ENCODE results near the gene CCR8. TPM values are rescaled to one million over a fixed set of nuclear protein-coding genes. Genes with fewer than 3 reads are reported as not detected.
A peak's percentile ranks its signal among the peaks of the same experiment; 100 is the strongest.
"Not testable (repeated sequence)": the region's sequence is repeated elsewhere in the genome, so short reads cannot be mapped to it uniquely, and the experiment has no call there.

The CCR8 gene
- total RNA-seq, 1 donor from 2014 or later: 7.1 TPM

DNA sequence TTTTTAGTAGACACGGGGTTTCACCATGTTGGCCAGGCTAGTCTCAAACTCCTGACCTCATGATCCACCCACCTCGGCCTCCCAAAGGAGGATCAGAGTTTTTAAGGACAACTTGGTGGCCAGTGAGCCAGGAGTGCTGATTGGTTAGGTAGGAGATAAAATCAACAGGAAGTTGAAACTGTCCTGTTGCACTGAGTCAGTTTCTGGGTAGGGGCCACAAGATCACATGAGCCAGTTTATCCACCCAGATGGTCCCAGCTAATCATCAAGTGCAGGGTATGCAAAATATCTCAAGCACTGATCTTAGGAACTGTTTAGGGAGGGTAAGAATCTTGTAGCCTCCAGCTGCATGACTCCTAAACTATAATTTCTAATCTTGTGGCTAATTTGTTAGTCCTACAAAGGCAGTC, 7.9 kb upstream of the CCR8 start:
- DNase-seq (ENCODE audit: low spot score); intact Hi-C loops (cut with micrococcal nuclease); H3K9me3 Mint-ChIP-seq; H3K4me3 Mint-ChIP-seq; H3K27me3 Mint-ChIP-seq (ENCODE audit: insufficient read depth); H3K36me3 Mint-ChIP-seq (ENCODE audit: low read depth): not testable (repeated sequence)
- H3K4me1 Mint-ChIP-seq (ENCODE audit: low read depth): peaks cover 55% of the 10 kb centered on the region
- H3K27ac Mint-ChIP-seq: peak overlapping the region; percentile 12

DNA sequence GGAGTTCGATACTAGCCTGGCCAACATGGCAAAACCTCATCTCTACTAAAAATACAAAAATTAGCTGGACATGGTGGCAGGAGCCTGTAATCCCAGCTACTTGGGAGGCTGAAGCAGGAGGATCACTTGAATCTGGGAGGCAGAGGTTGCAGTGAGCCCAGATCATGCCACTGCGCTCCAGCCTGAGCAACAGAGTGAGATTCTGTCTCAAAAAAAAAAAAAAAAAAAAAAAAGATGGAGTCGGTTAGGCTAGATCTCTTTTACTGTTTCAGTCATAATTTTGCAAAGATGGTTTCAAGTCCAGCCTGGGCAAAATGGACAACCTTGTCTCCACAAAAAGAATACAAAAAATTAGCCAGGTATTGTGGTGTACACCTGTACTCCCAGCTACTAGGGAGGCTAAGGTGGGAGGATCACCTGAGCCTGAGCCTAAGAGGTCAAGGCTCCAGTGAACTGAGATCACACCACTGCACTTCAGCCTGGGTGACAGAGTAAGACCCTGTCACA, 7.2 kb upstream of the CCR8 start:
- H3K4me3 Mint-ChIP-seq; H3K9me3 Mint-ChIP-seq; DNase-seq (ENCODE audit: low spot score); H3K27ac Mint-ChIP-seq; H3K27me3 Mint-ChIP-seq (ENCODE audit: insufficient read depth); intact Hi-C loops (cut with micrococcal nuclease): not testable (repeated sequence)
- Mint-ChIP-seq H3K36me3 (ENCODE audit: low read depth) (peaks cover 11% of the 10 kb centered on the region), H3K4me1 (ENCODE audit: low read depth) (peaks cover 62% of the 10 kb centered on the region)

DNA sequence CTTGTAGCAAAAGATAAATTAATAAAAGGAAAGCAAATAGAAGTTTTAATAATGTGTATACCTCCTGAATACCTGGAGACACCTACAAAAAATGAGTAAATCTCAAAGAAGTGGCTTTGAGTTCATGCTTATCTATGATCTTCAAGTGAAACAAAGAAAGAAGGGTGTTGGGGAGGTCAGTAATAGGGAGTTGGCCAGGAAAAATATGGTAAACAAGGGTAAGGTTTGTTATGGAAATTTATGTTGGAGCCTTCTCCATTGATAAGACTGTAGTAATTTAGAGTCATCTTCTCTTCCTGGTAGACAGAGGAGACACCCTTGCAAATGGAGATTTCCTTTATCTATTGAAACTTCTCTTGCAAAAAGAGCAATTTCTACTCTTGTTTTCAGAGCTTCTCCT, 6.6 kb upstream of the CCR8 start:
- H3K4me3 Mint-ChIP-seq: no peak overlapping the region
- peaks cover 11% of the 10 kb centered on the region for H3K36me3 Mint-ChIP-seq (ENCODE audit: low read depth)
- H3K27me3 Mint-ChIP-seq (ENCODE audit: insufficient read depth): peaks cover 5% of the 10 kb centered on the region
- no peak for DNase-seq (ENCODE audit: low spot score)
- no peak overlapping the region for H3K27ac Mint-ChIP-seq
- peaks cover 68% of the 10 kb centered on the region for H3K4me1 Mint-ChIP-seq (ENCODE audit: low read depth)
- intact Hi-C loops (cut with micrococcal nuclease): no loop called here
- peaks cover 3% of the 10 kb centered on the region for H3K9me3 Mint-ChIP-seq

DNA sequence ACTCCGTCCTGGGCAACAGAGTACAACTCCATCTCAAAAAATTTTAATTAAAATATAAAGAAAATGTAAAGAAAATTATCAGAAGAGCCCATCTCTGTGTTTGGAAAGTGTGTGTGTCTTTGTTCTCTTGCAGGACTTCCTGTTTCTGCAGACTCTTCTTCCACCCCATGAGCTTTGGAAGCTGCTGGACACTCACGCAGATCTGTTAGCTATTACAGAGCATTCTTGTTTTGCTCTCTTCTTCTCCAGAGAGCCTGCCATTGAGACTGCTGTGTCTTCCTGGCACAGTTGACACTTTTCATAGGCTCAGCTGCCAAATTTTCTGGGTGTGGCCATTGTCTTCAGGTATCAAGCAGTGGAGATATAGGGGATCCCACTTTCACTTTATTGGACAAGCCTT, 6.0 kb upstream of the CCR8 start:
- Mint-ChIP-seq H3K4me3 (no peak overlapping the region), H3K4me1 (ENCODE audit: low read depth) (peaks cover 74% of the 10 kb centered on the region), H3K36me3 (ENCODE audit: low read depth) (peaks cover 9% of the 10 kb centered on the region), H3K9me3 (peaks cover 3% of the 10 kb centered on the region), H3K27me3 (ENCODE audit: insufficient read depth) (peaks cover 5% of the 10 kb centered on the region), H3K27ac (no peak overlapping the region)
- intact Hi-C loops (cut with micrococcal nuclease): no loop called here
- DNase-seq (ENCODE audit: low spot score): no peak

- Mint-ChIP-seq H3K27ac (no peak overlapping the region), H3K27me3 (ENCODE audit: insufficient read depth) (no peaks in the 10 kb centered on the region), H3K9me3 (peaks cover 3% of the 10 kb centered on the region), H3K4me1 (ENCODE audit: low read depth) (peaks cover 83% of the 10 kb centered on the region), H3K36me3 (ENCODE audit: low read depth) (peaks cover 9% of the 10 kb centered on the region), H3K4me3 (no peak overlapping the region)
- intact Hi-C loops (cut with micrococcal nuclease): loop anchor here (1.0 kb wide), 1 partner anchor 10 kb away; no protein-coding TSS in a partner anchor
- DNase-seq (ENCODE audit: low spot score): no peak
Measured at GRCh38 chr3:39325236-39325635, 4.3 kb upstream of the CCR8 start.

GRCh38 chr3:39327053-39327745, 2.3 kb upstream of the CCR8 start:
- no peaks in the 10 kb centered on the region for H3K27me3 Mint-ChIP-seq (ENCODE audit: insufficient read depth)
- peak overlapping the region; percentile 75 for H3K27ac Mint-ChIP-seq
- peak overlapping the region; percentile 39 for H3K4me3 Mint-ChIP-seq
- H3K9me3 Mint-ChIP-seq: no peaks in the 10 kb centered on the region
- H3K4me1 Mint-ChIP-seq (ENCODE audit: low read depth): peaks cover 78% of the 10 kb centered on the region
- no peak for DNase-seq (ENCODE audit: low spot score)
- peaks cover 8% of the 10 kb centered on the region for H3K36me3 Mint-ChIP-seq (ENCODE audit: low read depth)
- intact Hi-C loops (cut with micrococcal nuclease): no loop called here

- peaks cover 12% of the 10 kb centered on the region for H3K36me3 Mint-ChIP-seq (ENCODE audit: low read depth)
- H3K4me1 Mint-ChIP-seq (ENCODE audit: low read depth): peaks cover 74% of the 10 kb centered on the region
- peak; percentile 28 for DNase-seq (ENCODE audit: low spot score)
- no peaks in the 10 kb centered on the region for H3K9me3 Mint-ChIP-seq
- no peaks in the 10 kb centered on the region for H3K27me3 Mint-ChIP-seq (ENCODE audit: insufficient read depth)
- H3K4me3 Mint-ChIP-seq: peak overlapping the region; percentile 39
- peak overlapping the region; percentile 75 for H3K27ac Mint-ChIP-seq
- intact Hi-C loops (cut with micrococcal nuclease): loop anchor here (1.0 to 2.0 kb wide), 4 partner anchors 18 to 57 kb away; no protein-coding TSS in a partner anchor
Measured at GRCh38 chr3:39327746-39328349, 1.7 kb upstream of the CCR8 start.

DNA sequence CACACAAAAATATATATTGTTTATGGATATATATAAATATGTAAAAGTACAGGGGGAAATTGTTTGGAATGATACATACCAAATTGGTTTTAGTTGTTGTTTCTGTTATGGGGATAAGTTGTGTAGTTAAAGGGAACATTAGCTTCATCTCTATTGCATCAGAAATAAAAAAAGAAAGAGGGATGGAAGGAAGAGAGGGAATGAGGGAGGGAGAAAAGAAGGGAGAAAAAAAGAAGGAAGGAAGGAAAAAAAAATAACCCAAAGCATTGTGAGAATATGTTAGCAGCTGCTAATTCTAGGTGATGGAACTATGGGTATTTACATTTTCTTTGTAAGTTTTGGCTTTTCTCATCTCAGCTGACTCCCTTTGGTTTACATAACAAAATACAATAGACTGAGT, 1.3 kb downstream of the CCR8 start:
- H3K9me3 Mint-ChIP-seq: no peaks in the 10 kb centered on the region
- intact Hi-C loops (cut with micrococcal nuclease): no loop called here
- H3K27ac Mint-ChIP-seq: peak overlapping the region; percentile 13
- H3K4me1 Mint-ChIP-seq (ENCODE audit: low read depth): peaks cover 61% of the 10 kb centered on the region
- no peak for DNase-seq (ENCODE audit: low spot score)
- H3K36me3 Mint-ChIP-seq (ENCODE audit: low read depth): peaks cover 19% of the 10 kb centered on the region
- no peaks in the 10 kb centered on the region for H3K27me3 Mint-ChIP-seq (ENCODE audit: insufficient read depth)
- H3K4me3 Mint-ChIP-seq: peak overlapping the region; percentile 31

GRCh38 chr3:39332525-39332924, 3.0 kb downstream of the CCR8 start:
- peaks cover 13% of the 10 kb centered on the region for H3K36me3 Mint-ChIP-seq (ENCODE audit: low read depth)
- no peak overlapping the region for H3K4me3 Mint-ChIP-seq
- intact Hi-C loops (cut with micrococcal nuclease): no loop called here
- no peak overlapping the region for H3K27ac Mint-ChIP-seq
- no peaks in the 10 kb centered on the region for H3K9me3 Mint-ChIP-seq
- peaks cover 44% of the 10 kb centered on the region for H3K4me1 Mint-ChIP-seq (ENCODE audit: low read depth)
- no peak for DNase-seq (ENCODE audit: low spot score)
- peaks cover 4% of the 10 kb centered on the region for H3K27me3 Mint-ChIP-seq (ENCODE audit: insufficient read depth)

- Mint-ChIP-seq H3K9me3 (no peaks in the 10 kb centered on the region), H3K4me1 (ENCODE audit: low read depth) (peaks cover 33% of the 10 kb centered on the region), H3K36me3 (ENCODE audit: low read depth) (peaks cover 13% of the 10 kb centered on the region), H3K27me3 (ENCODE audit: insufficient read depth) (peaks cover 4% of the 10 kb centered on the region), H3K4me3 (no peak overlapping the region), H3K27ac (no peak overlapping the region)
- no peak for DNase-seq (ENCODE audit: low spot score)
- intact Hi-C loops (cut with micrococcal nuclease): no loop called here
Measured at GRCh38 chr3:39333607-39334006, 4.1 kb downstream of the CCR8 start.

DNA sequence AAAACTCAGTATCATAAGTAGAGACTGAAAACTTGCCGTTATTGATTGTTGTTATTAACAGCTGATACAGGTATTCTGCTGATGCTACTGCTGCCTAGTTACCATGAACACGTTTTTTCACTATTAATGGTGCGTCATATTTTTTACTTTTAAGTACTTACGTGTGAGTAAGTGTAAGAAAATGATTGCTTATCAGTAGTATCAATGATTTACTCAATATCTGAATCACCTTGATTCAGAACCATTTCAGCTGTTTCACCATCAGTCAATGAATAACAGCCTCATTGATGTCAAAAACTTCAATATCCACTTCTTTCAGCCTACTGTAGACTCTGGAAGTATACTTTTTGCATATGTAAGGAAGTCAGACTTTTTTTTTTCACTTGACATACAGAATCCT, 4.7 kb downstream of the CCR8 start:
- H3K27ac Mint-ChIP-seq: no peak overlapping the region
- H3K27me3 Mint-ChIP-seq (ENCODE audit: insufficient read depth): peaks cover 4% of the 10 kb centered on the region
- DNase-seq (ENCODE audit: low spot score): no peak
- peaks cover 16% of the 10 kb centered on the region for H3K36me3 Mint-ChIP-seq (ENCODE audit: low read depth)
- H3K4me1 Mint-ChIP-seq (ENCODE audit: low read depth): peaks cover 32% of the 10 kb centered on the region
- no peak overlapping the region for H3K4me3 Mint-ChIP-seq
- no peaks in the 10 kb centered on the region for H3K9me3 Mint-ChIP-seq
- intact Hi-C loops (cut with micrococcal nuclease): no loop called here

DNA sequence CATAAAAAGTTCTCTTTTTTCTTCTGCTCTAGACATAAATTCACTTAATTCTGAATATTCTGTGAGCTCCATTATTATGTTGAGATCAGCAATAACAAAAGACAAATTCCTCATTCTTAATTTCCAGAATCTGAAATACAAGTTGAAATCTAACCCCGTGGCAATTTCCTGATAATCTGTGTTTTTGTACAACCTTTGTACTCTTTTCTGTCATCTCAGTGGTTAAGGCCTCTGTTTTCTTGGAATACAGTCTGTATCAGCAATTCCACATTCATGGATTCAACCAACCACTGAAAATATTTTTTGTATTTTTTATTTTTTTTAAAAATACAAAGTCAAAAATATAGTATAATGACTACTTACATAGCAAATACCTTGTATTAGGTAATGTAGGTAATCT, 8.7 kb downstream of the CCR8 start:
- Mint-ChIP-seq H3K4me1 (ENCODE audit: low read depth) (peaks cover 9% of the 10 kb centered on the region), H3K27ac (no peak overlapping the region), H3K27me3 (ENCODE audit: insufficient read depth) (peaks cover 6% of the 10 kb centered on the region), H3K9me3 (no peaks in the 10 kb centered on the region), H3K36me3 (ENCODE audit: low read depth) (peaks cover 15% of the 10 kb centered on the region), H3K4me3 (no peak overlapping the region)
- intact Hi-C loops (cut with micrococcal nuclease): no loop called here
- DNase-seq (ENCODE audit: low spot score): no peak

GRCh38 chr3:39339086-39339485, 9.6 kb downstream of the CCR8 start:
- Mint-ChIP-seq H3K4me3 (no peak overlapping the region), H3K9me3 (no peaks in the 10 kb centered on the region)
- intact Hi-C loops (cut with micrococcal nuclease): no loop called here

More at GRCh38 chr3:39339086-39339485, 9.6 kb downstream of the CCR8 start:
- Mint-ChIP-seq H3K4me1 (ENCODE audit: low read depth) (peaks cover 15% of the 10 kb centered on the region), H3K36me3 (ENCODE audit: low read depth) (peaks cover 15% of the 10 kb centered on the region), H3K27ac (no peak overlapping the region), H3K27me3 (ENCODE audit: insufficient read depth) (peaks cover 6% of the 10 kb centered on the region)
- no peak for DNase-seq (ENCODE audit: low spot score)
